K562 (cell line): ENCODE data around the gene KMT2D. TPM values are rescaled to one million over a fixed set of nuclear protein-coding genes. Genes with fewer than 3 reads are reported as not detected.

Experiments
- ATAC-seq: fragments of 200-7000 bp; cut with Tn5 transposase; 3 replicates; pipeline ENCODE4 v1.9.1; 2020; ENCODE audit warnings: moderate library complexity
- BruUV-seq: library from RNA; stranded (reverse); fragments of 400-500 nt; replicated peaks from 2 replicates; lab custom pipeline; 2021; lab: Mats Ljungman, UMichigan
- CTCF ChIA-PET: fragments of 300-600 bp; formaldehyde crosslinking; extraction: SDS; loops from one replicate; lab custom pipeline; 2021; ENCODE audit warnings: low intra/inter-chr PET ratio; lab: Yijun Ruan, JAX
- POLR2A ChIA-PET: fragments of 300-600, 350-650 bp; sonication (Branson Sonifier 250); formaldehyde crosslinking; extraction: SDS; loops from one replicate; lab custom pipeline; 2021; ENCODE audit warnings: antibody characterized with exemption, inconsistent platforms; lab: Yijun Ruan, JAX
- DNase-seq, 4 experiments: peaks; one replicate each; pipeline versions ENCODE4 v3.0.0 to v3.0.0-alpha.2; 2011 to 2018; ENCODE audit warnings: low spot score in 3 of 4, mixed read lengths in 3 of 4; ENCODE audit errors: extremely low read depth in 1 of 4
- FAIRE-seq: peaks from 2 replicates; lab custom pipeline; 2011; peaks lifted over from hg19 to GRCh38; lab: Jason Lieb, UNC
- H2AFZ ChIP-seq: 2 replicates; pipeline ENCODE4 v1.6.0; 2011; ENCODE audit warnings: low read depth, low read length, control low read depth, inconsistent platforms
- H3K27ac ChIP-seq: fragments of 200-600 bp; 3 replicates; pipeline ENCODE4 v1.8.0; 2011; ENCODE audit warnings: low read depth, mild to moderate bottlenecking, control low read depth, inconsistent platforms, low read length, moderate library complexity, mixed read lengths; ENCODE audit errors: extremely low read depth
- H3K27me3 ChIP-seq, 2 experiments: fragments of 300-600 bp in 1 of 2; 2 replicates in 1 of 2; 3 replicates in 1 of 2; pipeline versions ENCODE4 v1.6.0 to v1.8.0; 2011; ENCODE audit warnings: inconsistent platforms in 2 of 2, low read length in 2 of 2, mild to moderate bottlenecking in 1 of 2, mixed read lengths in 1 of 2, moderate library complexity in 1 of 2; ENCODE audit not compliant: control insufficient read depth in 2 of 2, insufficient read depth in 2 of 2
- H3K36me3 ChIP-seq: fragments of 300-600 bp; 3 replicates; pipeline ENCODE4 v1.8.0; 2011; ENCODE audit warnings: mild to moderate bottlenecking, low read length, inconsistent platforms; ENCODE audit not compliant: control insufficient read depth, insufficient read depth
- H3K4me1 ChIP-seq, 2 experiments: fragments of 200-600 bp in 1 of 2; replicated peaks in 1 of 2; 2 replicates in 1 of 2; 3 replicates in 1 of 2; pipeline versions ENCODE4 v1.5.1 to v1.8.0; 2011; ENCODE audit warnings: inconsistent platforms in 2 of 2, low read length in 2 of 2, mild to moderate bottlenecking in 1 of 2, mixed read lengths in 1 of 2, moderate library complexity in 1 of 2; ENCODE audit not compliant: control insufficient read depth in 2 of 2, insufficient read depth in 2 of 2
- H3K4me2 ChIP-seq: 2 replicates; pipeline ENCODE4 v1.6.1; 2011; ENCODE audit warnings: low read length, control low read depth, inconsistent platforms, mixed read lengths; ENCODE audit not compliant: insufficient read depth
- H3K4me3 ChIP-seq: fragments of 200-600 bp; sonication (generic), shearing (Covaris generic); 2 replicates; pipeline ENCODE4 v1.5.1; 2016; ENCODE audit warnings: control low read depth, inconsistent platforms
- H3K79me2 ChIP-seq: fragments of 200-600 bp; 3 replicates; pipeline ENCODE4 v1.8.0; 2011; ENCODE audit warnings: low read length, inconsistent platforms; ENCODE audit not compliant: control insufficient read depth, insufficient read depth
- H3K9ac ChIP-seq, 2 experiments: 2 replicates each; pipeline versions ENCODE4 v1.6.0 to v1.6.1; 2011; ENCODE audit warnings: low read depth in 2 of 2, low read length in 2 of 2, control low read depth in 1 of 2, inconsistent platforms in 1 of 2, mild to moderate bottlenecking in 1 of 2, mixed read lengths in 1 of 2; ENCODE audit not compliant: insufficient read depth in 1 of 2
- H3K9me1 ChIP-seq: one replicate; pipeline ENCODE4 v1.6.0; 2011; ENCODE audit warnings: inconsistent platforms, mild to moderate bottlenecking, low read length, moderate library complexity; ENCODE audit not compliant: control insufficient read depth, insufficient read depth
- H3K9me3 ChIP-seq: replicated peaks from 2 replicates; pipeline ENCODE4 v1.5.1; 2011; ENCODE audit warnings: low read depth, low read length, inconsistent platforms; ENCODE audit not compliant: control insufficient read depth, insufficient read depth
- H4K20me1 ChIP-seq: replicated peaks from 2 replicates; pipeline ENCODE4 v1.6.1; 2011; ENCODE audit warnings: low read length, inconsistent platforms, mixed read lengths; ENCODE audit not compliant: control insufficient read depth, insufficient read depth
- ARID1B ChIP-seq: fragments of 450-650 bp; IDR thresholded peaks from 2 replicates; pipeline ENCODE4 v1.6.1; 2016; ENCODE audit warnings: antibody characterized with exemption, mild to moderate bottlenecking, inconsistent platforms
- BCOR ChIP-seq: fragments of 450-650 bp; IDR thresholded peaks from 2 replicates; pipeline ENCODE4 v1.6.1; 2016
- ESRRA ChIP-seq: fragments of 450-650 bp; IDR thresholded peaks from 2 replicates; pipeline ENCODE4 v1.6.1; 2014; ENCODE audit warnings: low read depth, mild to moderate bottlenecking, moderate library complexity, borderline replicate concordance
- RAD51 ChIP-seq: fragments of 450-650 bp; IDR thresholded peaks from 2 replicates; pipeline ENCODE4 v1.7.1; 2016; ENCODE audit warnings: low read depth, mild to moderate bottlenecking, borderline replicate concordance
- RBBP5 ChIP-seq: fragments of 200-600 bp; sonication (generic); IDR thresholded peaks from 2 replicates; pipeline ENCODE4 v1.6.1; 2012; ENCODE audit warnings: borderline replicate concordance, mild to moderate bottlenecking, low read length, control low read depth, inconsistent platforms; ENCODE audit not compliant: insufficient read depth, poor library complexity, severe bottlenecking
- RBM25 ChIP-seq: fragments of 200-400 bp; formaldehyde crosslinking; IDR thresholded peaks from 2 replicates; pipeline ENCODE4 v1.6.1; 2018; ENCODE audit warnings: low read length, low read depth, moderate library complexity; ENCODE audit not compliant: severe bottlenecking
- ZNF133 ChIP-seq: fragments of 250-450 bp; sonication (Bioruptor Pico); IDR thresholded peaks from 2 replicates; pipeline ENCODE4 v1.4.0; 2020; ENCODE audit warnings: mild to moderate bottlenecking
- ZNF324 ChIP-seq: fragments of 250-450 bp; sonication (Bioruptor Pico); IDR thresholded peaks from 2 replicates; pipeline ENCODE4 v1.4.0; 2020; ENCODE audit warnings: mild to moderate bottlenecking
- WGBS: fragments of 100-300 bp; shearing (Covaris generic); methylation state at CpG from one replicate; pipeline ENCODE4 v1.1.6; 2016; ENCODE audit warnings: low coverage, mixed read lengths; ENCODE audit not compliant: insufficient coverage; ENCODE audit errors: missing lambda C conversion rate; 5-methylcytosine and 5-hydroxymethylcytosine counted together
- in situ Hi-C: fragments of 300-500 bp; cut with MboI; formaldehyde crosslinking; loops from 4 replicates; pipeline ENCODE4 v1.15.0; 2018; ENCODE audit warnings: inconsistent platforms, mixed read lengths
- intact Hi-C: fragments of 100-400 bp; cut with micrococcal nuclease; formaldehyde crosslinking; loops from 2 replicates; pipeline ENCODE4 v1.14.2; 2022
- polyA plus RNA-seq, 8 experiments: library from polyadenylated mRNA; depleted of rRNA in 4 of 8; stranded (reverse) in 5 of 8; unstranded in 3 of 8; fragments of >200 nt; fragmentation: Nextera tagmentation in 2 of 8; fragmentation: Illumina TruSeq in 1 of 8; extraction: Ambion mirVana in 2 of 8; extraction: Trizol in 1 of 8; gene quantifications; 2 replicates each; pipeline versions ENCODE4 v1.2.1 to v1.2.3, GENCODE V29; 2011 to 2014; ENCODE audit warnings: inconsistent platforms in 1 of 8, missing spikeins in 1 of 8
- total RNA-seq, 7 experiments: library from RNA; depleted of rRNA in 6 of 7; stranded (reverse); fragments of >200 nt in 6 of 7; fragmentation: Illumina TruSeq in 2 of 7; extraction: Trizol in 2 of 7; gene quantifications; 2 replicates each; pipeline versions ENCODE4 v1.2.1 to v1.2.3, GENCODE V29; 2011 to 2021; ENCODE audit warnings: low replicate concordance in 1 of 7

Gene KMT2D
- total and polyA plus RNA-seq, 9 of the 15 experiments (the other 6 are each of a cell fraction or from before 2014, with no cell fraction given), result 0.22 to 93.7 (median 13.7) TPM

DNA sequence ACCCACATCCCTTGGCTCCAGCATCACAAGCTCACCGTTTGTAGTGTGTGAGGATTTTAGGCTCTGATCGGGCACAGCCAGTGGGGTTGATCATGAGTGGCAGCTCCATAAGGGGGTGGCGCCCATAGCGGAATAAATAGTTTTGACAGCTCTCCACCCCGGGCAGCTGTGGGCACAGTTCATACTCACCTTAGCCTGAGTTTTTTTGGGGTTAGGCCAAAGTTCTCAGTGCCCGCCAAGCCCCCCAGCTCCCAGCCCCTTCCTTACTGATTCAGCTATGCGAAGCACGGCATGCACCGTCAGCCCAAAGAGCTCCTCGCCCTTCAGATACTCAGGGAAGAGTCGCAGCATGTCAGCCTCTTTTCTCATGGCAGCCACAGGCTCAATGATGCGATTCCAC, 36.1 kb downstream of the KMT2D start (continued):
- no peak for TF ChIP-seq RAD51

DNA sequence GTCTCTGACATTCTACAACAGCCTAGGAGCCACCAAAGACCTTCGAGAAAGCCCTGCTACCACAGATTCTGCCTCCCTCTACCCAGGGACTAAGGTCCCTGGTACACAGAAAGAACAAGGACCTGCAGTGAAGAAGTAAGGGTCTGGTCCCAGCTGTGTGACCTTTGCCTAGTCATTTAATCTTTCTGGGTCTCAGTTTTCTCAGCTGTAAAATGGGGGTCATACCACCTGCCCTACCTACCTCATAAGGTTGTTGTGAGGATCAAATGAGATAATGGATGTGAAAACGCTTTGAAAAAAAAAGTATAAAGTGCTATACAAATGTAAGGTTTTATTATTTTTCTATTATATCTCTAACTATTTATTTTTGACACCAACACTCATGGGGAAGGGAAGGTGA, 36.8 kb downstream of the KMT2D start:
- Histone ChIP-seq H3K9me1 (no peaks in the 10 kb centered on the region), H3K4me1 (peaks cover 15 to 19% of the 10 kb centered on the region in 2 experiments; a peak in 4 of 5 replicates), H3K27ac (no peak overlapping the region), H4K20me1 (0 out of 2 replicates have a peak, but pooled peaks cover 5% of the 10 kb centered on the region), H3K9ac (no peak overlapping the region), H3K4me2 (no peak overlapping the region), H3K4me3 (no peak overlapping the region), H3K27me3 (no peaks in the 10 kb centered on the region), H2AFZ (no peak overlapping the region), H3K9me3 (no peaks in the 10 kb centered on the region), H3K36me3 (peaks cover 83% of the 10 kb centered on the region), H3K79me2 (no peaks in the 10 kb centered on the region; the same call in 2 of the 3 replicates)
- FAIRE-seq (no peak), ATAC-seq (no peak), DNase-seq (no peak)
- BruUV-seq, result no TSS peak
- 95% methylated on average over 2 of the region's 2 CpGs for WGBS
- ChIA-PET POLR2A (interaction anchor here (0.9 to 3.4 kb wide), 5 partner anchors 8 to 20 kb away, joined by 4 to 22 read pairs (median 8); no protein-coding TSS in a partner anchor), CTCF (no interaction called here)
- intact Hi-C loops (no loop called here), in situ Hi-C loops (no loop called here)
- TF ChIP-seq ARID1B (no peak), ESRRA (peak; percentile 47; the same call in 1 of the 2 replicates), ZNF133 (no peak), RBBP5 (no peak), BCOR (0 out of 2 replicates have a peak, but pooled peaks have one; percentile 22), ZNF324 (CRISPR knock-in tag) (no peak), RBM25 (peak; percentile 86)
